OCI-LY7 (cell line): ENCODE measurements around the gene C19orf73.

Experiments used
- EZH2phosphoT487 ChIP-seq: fragments of 200-600 bp; sonication (generic); IDR thresholded peaks from 2 replicates; pipeline ENCODE4 v1.6.1; 2018; ENCODE audit warnings: low read depth, borderline replicate concordance, mild to moderate bottlenecking, mixed run types, antibody characterized with exemption, low read length, moderate library complexity, mixed read lengths
- TF ChIP-seq, protein P1 (sequence below): fragments of 200-600 bp; sonication (generic); conservative IDR thresholded peaks from 2 replicates; pipeline ENCODE4 v1.5.1; 2014; ENCODE audit warnings: mild to moderate bottlenecking, antibody characterized with exemption, low read length, moderate library complexity, mixed read lengths

- TF ChIP-seq, protein P1, sequence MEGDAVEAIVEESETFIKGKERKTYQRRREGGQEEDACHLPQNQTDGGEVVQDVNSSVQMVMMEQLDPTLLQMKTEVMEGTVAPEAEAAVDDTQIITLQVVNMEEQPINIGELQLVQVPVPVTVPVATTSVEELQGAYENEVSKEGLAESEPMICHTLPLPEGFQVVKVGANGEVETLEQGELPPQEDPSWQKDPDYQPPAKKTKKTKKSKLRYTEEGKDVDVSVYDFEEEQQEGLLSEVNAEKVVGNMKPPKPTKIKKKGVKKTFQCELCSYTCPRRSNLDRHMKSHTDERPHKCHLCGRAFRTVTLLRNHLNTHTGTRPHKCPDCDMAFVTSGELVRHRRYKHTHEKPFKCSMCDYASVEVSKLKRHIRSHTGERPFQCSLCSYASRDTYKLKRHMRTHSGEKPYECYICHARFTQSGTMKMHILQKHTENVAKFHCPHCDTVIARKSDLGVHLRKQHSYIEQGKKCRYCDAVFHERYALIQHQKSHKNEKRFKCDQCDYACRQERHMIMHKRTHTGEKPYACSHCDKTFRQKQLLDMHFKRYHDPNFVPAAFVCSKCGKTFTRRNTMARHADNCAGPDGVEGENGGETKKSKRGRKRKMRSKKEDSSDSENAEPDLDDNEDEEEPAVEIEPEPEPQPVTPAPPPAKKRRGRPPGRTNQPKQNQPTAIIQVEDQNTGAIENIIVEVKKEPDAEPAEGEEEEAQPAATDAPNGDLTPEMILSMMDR, result no peak
- no peak for TF ChIP-seq EZH2phosphoT487
Measured at GRCh38 chr19:49101160-49101559, 17.8 kb downstream of the C19orf73 start.
